Islet of Langerhans (tissue), 1 donor: ENCODE results near the gene DNAJA2.

ENCODE experiments used
- FAIRE-seq: peaks from one replicate; lab custom pipeline; 2011; peaks lifted over from hg19 to GRCh38; lab: Jason Lieb, UNC

The DNAJA2 gene

DNA sequence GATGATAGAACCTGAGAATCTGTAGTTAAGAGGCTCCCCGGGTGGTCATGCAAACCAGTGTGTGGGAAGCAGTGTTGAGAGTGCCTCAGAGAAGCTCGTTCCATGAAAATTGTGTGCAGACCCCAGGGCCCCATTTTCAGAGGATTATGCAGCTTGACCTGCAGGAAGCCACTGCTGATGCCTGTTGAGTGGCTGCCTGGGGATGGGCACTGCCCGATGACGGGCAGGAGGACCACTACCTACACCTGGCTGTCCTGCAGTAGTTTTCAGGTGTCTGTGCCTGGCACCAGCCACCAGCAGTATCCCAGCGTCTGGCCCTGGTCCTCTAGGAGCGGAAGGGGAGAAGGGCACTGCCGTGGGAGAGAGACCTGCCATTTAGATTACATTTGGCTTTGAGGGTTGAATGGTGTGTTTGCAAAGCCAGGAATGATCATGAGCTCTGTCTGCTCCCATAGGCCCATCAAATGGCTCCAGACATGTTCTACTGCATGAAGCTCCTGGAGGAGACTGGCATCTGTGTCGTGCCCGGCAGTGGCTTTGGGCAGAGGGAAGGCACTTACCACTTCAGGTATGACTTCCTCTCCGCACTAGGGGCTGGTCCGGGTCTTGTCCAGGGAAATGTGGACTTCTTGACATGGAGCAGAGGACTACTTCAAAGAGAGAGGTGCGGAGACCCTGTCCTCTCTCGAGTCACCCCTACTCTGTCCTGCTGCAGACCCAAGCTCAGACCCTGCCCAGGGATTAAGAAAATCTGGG is 46.8 kb downstream of the DNAJA2 start:
- FAIRE-seq = no peak

- no peak for FAIRE-seq
These were observed 49.1 kb downstream of the DNAJA2 start for GRCh38 chr16:46924402-46924801.

DNA sequence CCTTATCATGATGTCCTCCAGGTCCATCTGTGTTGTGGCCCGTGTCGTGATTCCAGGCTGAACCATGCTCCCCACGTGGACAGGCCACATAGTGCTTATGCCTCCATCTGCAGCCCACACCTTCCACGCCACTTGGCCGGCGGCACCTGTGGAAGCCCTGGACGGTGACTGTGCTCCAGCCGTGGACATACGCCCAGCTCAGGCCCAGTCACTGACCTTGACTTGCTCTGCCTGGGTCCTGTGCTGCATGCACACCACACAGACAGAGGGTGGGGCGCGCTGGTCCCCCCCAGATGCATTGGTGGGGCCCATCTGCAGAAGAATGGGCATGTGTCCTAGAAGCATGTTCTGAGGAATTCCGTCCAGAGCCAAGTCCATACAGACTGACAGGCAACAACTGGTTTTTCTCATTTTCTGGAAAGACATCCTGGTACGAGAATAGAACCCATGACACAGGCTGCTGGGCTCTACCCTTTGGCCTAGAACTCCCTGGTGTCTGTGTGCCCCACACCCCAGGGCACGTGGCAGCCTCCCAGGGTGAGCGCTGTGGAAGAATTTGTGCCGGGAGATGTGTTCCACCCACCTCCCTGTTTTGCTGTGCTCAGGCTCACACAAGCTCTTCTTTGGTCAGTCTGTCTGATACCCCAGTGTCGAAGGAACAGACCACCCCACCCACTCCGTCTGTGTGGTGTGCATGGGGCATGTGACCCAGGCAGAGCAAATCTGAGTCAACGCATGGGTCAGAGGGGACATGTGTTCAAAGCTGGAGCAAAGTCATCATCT is 49.8 kb downstream of the DNAJA2 start:
- no peak for FAIRE-seq

- no peak for FAIRE-seq
These were observed 51.2 kb downstream of the DNAJA2 start for GRCh38 chr16:46922239-46922638.

- FAIRE-seq = no peak
These were observed 52.9 kb downstream of the DNAJA2 start for GRCh38 chr16:46920402-46921068.

DNA sequence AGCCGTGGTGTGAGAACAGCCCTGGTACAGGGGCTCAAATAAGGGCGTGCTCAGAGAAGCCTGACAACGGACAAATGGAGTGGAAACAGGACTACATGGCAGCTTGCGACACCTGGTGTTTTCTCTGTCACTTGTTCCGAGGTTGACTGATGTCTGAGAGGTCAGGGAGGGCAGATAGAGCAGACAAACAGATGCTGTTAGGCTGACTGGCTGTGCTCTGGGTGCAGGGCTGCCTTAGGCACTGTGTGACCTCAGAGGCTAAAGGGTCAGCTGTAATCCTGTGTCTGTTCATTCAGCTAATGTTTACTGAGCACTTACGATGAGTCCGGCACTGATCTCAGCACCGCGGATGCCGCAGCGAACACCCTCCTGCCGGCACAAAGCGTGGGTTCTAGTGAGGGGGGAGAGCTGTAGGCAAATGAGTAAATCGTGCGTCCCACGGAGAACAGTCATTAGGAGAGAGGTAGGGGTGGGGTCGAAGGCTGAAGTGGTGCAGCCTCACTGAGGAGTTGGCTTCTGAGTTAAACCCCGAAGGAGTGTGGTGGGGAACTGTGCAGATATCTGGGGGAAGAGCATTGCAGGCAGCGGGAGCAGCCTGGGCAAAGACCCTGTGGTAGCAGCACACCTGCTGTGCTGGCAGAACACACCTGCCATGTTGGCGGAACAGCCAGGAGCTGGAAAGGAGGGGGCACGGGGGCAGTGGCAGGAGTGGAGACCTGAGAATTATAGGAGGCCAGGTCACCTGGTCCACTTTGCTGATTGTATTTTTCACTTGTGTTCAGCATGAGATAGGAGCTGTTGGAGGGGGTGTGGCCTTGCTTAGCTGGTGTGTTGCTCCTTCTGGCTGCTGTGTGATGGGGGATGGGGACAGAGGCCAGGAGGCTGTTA is 54.3 kb downstream of the DNAJA2 start:
- FAIRE-seq = no peak

DNA sequence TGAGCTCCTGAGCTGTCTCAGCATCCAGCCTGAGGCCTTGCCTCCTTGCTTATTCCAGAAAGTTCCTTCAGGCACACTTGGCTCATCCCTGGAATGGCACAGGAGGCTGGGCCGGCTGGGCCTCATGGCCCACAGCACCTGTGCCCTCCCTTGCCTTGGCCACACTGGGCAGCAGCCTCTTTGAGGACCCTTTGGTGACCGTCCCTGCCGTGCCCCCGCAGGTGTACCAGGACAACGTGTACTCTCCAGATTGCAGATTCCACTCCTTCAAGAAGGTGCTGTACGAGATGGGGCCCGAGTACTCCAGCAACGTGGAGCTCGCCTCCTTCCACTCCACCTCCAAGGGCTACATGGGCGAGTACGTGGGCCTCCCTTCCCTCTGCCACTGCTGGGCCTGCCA is 55.1 kb downstream of the DNAJA2 start:
- no peak for FAIRE-seq

GRCh38 chr16:46916980-46917379 is 56.5 kb downstream of the DNAJA2 start:
- FAIRE-seq = no peak

- FAIRE-seq = no peak
These were observed 57.9 kb downstream of the DNAJA2 start for GRCh38 chr16:46915483-46916025.

- no peak for FAIRE-seq
These were observed 58.8 kb downstream of the DNAJA2 start for GRCh38 chr16:46914556-46915201.

DNA sequence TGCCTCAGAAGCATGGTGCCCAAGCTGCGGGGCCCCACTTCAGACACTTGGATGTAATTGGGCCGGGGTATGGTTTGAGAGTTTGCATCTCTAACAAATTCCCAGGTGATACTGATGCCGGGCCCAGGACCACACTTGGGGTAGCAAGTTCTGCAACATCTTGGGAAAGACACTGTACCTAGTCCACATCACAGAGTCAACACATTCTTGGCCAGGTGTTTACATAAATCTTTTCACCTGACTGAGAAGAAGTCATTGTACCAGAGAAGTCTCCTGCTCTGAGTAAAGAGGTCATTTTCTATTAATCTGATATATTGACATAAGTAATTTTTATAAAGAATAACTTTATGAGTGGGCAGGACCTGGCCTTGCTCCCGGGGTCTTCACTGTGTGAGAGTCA is 61.8 kb downstream of the DNAJA2 start:
- no peak for FAIRE-seq

GRCh38 chr16:46911038-46911437 is 62.4 kb downstream of the DNAJA2 start:
- FAIRE-seq = no peak

DNA sequence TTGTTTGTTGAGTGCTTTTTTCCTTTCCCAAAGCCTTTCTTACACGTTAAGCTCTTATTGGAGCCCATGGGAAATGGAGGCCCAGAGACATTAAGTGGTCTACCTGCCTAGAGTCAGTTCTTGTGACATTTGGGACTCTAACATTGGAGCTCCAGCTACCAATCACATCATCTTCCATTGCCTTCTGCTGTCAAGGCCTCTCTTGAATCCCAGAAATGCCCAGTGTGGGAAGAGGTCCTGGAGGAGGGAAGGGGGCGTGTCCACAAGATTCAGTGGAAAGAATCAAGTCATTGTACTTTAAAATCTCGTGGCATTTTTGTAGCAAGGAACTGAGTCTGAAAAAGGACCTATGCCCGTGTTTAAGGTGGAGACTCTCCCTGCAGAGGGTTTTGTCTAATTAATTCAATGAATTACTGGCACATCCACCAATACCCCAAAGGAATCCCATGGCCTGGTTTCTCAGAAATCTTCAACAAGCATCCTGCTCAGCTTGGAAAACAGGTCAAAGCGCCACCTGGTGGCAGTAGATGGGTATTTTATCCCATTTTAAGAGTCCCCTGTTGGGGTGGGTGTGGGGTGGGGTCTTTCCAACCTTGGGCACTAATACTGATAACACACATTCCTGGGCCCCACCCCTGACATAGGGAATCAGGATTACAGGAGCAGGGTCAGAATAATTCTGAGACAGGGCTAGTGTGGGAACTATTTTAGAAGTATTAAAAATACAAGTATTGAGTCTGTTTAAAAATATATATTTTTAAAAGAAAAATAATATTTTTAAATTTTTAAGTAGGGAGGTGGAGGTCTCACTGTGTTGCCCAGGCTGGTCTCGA is 64.7 kb downstream of the DNAJA2 start:
- peak; percentile 43 for FAIRE-seq

DNA sequence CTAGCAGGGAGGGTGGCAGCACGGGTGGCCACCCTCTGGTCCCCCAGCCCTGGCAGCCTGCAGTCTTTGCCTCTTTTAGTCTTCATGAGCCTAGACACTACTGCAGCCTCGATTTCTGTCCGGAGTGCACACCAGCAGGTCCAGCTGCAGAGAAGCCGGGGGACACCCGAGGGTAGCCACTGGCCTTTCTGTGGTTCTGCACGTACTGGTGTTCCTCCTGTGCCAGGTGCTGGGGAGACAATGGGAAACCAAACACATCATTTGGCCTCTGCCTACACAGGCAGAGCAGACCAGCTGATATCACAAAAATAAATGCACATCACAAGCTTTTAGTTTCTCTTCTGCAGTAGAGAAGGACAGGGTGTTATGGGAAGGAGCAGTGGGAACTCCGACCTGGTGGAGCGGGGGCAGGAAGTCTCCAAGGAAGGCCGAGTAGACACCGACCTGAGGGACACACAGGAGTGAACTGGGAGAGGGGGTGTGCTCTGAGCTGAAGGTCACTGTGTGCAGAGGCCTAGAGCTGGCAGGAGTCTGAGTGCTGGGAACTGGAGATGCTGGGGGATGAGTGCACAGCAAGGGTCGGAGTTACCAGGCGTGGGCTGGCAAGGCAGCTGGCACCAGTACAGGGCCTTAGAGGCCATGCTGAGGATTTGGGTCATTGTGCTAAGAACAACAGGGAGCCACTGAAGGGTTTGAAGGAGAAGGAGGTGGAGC is 66.3 kb downstream of the DNAJA2 start:
- FAIRE-seq = no peak

DNA sequence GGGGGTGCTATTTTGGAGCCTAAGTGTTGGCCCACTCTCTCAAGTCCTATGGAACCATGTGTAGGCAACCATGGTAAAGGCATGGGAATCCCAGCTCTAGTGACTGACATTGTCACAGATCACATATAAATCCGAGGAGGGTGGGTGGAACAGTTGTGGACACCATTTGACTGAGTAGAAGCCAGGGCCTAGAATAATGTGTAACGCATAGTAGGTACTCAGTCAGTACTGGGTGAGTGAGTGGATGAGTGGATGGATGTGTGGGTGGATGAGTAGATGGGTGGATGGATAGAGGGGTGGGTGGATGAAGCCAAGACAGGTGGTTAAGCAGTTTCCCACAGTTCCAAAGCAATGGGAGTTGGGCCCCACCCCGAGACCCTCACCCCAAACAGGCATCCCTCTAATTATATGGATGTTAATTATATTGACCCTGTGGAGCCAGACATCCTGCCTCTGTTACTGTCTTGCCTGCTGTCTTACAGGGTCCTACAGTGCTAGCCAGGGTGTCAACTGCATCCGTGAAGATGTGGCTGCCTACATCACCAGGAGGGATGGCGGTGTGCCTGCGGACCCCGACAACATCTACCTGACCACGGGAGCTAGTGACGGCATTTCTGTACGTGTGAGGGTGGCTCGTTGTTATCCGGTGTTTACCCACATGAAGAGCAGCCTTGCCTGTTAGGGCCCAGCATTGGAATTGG is 67.0 kb downstream of the DNAJA2 start:
- no peak for FAIRE-seq
